Caco-2 (cell line): Measurements from ENCODE around the gene HERC2. TPM values are rescaled to one million over a fixed set of nuclear protein-coding genes. Genes with fewer than 3 reads are reported as not detected.
"Not testable (repeated sequence)": the region's sequence is repeated elsewhere in the genome, so short reads cannot be mapped to it uniquely, and the experiment has no call there.

Source experiments
- BruUV-seq: library from RNA; stranded (reverse); fragments of 400-500 nt; replicated peaks from 2 replicates; lab custom pipeline; 2021; lab: Mats Ljungman, UMichigan
- CTCF ChIA-PET: fragments of 300-600 bp; sonication (Branson Sonifier 250); formaldehyde crosslinking; loops from one replicate; lab custom pipeline; 2022; ENCODE audit warnings: antibody characterized with exemption; lab: Charles Lee
- POLR2A ChIA-PET: fragments of 300-600 bp; sonication (Branson Sonifier 250); formaldehyde crosslinking; loops from one replicate; lab custom pipeline; 2022; ENCODE audit warnings: antibody characterized with exemption; lab: Charles Lee
- DNase-seq, 2 experiments: peaks; one replicate each; pipeline versions ENCODE4 v3.0.0 to v3.0.0-alpha.2; 2020 to 2022
- H3K27me3 ChIP-seq: replicated peaks from 2 replicates; pipeline ENCODE4 v1.6.0; 2011; ENCODE audit warnings: low read length; ENCODE audit not compliant: control insufficient read depth, insufficient read depth
- H3K36me3 ChIP-seq: 2 replicates; pipeline ENCODE4 v1.5.1; 2011; ENCODE audit warnings: low read length; ENCODE audit not compliant: control insufficient read depth, insufficient read depth
- H3K4me1 ChIP-seq: fragments of 250-450 bp; sonication (Bioruptor Pico); 2 replicates; pipeline ENCODE4 v1.5.1; 2020; ENCODE audit warnings: mild to moderate bottlenecking
- H3K4me3 ChIP-seq: 2 replicates; pipeline ENCODE4 v1.5.1; 2011; ENCODE audit warnings: low read depth, mild to moderate bottlenecking, control low read depth, low read length
- H3K9me3 ChIP-seq: fragments of 250-450 bp; sonication (Bioruptor Pico); 2 replicates; pipeline ENCODE4 v1.5.1; 2020; ENCODE audit warnings: mild to moderate bottlenecking, moderate library complexity
- H3K27ac Mint-ChIP-seq: one replicate; pipeline ENCODE4 v1.8.0; 2022; ENCODE audit warnings: mixed read lengths; ENCODE audit not compliant: unreplicated experiment
- H3K27me3 Mint-ChIP-seq: one replicate; pipeline ENCODE4 v1.8.0; 2022; ENCODE audit warnings: mixed read lengths; ENCODE audit not compliant: insufficient read depth, unreplicated experiment
- H3K36me3 Mint-ChIP-seq: one replicate; pipeline ENCODE4 v1.8.0; 2022; ENCODE audit warnings: mild to moderate bottlenecking, mixed read lengths; ENCODE audit not compliant: insufficient read depth, unreplicated experiment
- H3K4me1 Mint-ChIP-seq: one replicate; pipeline ENCODE4 v1.8.0; 2022; ENCODE audit warnings: low read depth, mixed read lengths; ENCODE audit not compliant: unreplicated experiment
- H3K4me3 Mint-ChIP-seq: one replicate; pipeline ENCODE4 v1.8.0; 2022; ENCODE audit warnings: mild to moderate bottlenecking, moderate library complexity, mixed read lengths; ENCODE audit not compliant: unreplicated experiment
- H3K9me3 Mint-ChIP-seq: one replicate; pipeline ENCODE4 v1.8.0; 2022; ENCODE audit warnings: mixed read lengths; ENCODE audit not compliant: unreplicated experiment
- intact Hi-C: fragments of 100-400 bp; cut with micrococcal nuclease; formaldehyde crosslinking; loops from one replicate; pipeline ENCODE4 v1.10.0; 2022; ENCODE audit not compliant: unreplicated experiment
- total RNA-seq: library from RNA; stranded (reverse); gene quantifications from 2 replicates; pipeline ENCODE4 v1.2.3, GENCODE V29; 2022
- TF ChIP-seq, protein P1 (sequence below), 2 experiments: fragments of 200-600 bp in 1 of 2; IDR thresholded peaks; 1 replicate in 1 of 2; 2 replicates in 1 of 2; pipeline versions ENCODE4 v1.5.1 to v1.8.0; 2011 to 2022; ENCODE audit warnings: antibody characterized with exemption in 1 of 2, control low read depth in 1 of 2, inconsistent platforms in 1 of 2, low read depth in 1 of 2, low read length in 1 of 2, mild to moderate bottlenecking in 1 of 2, moderate library complexity in 1 of 2; ENCODE audit not compliant: insufficient read depth in 1 of 2, severe bottlenecking in 1 of 2, unreplicated experiment in 1 of 2

The HERC2 gene
- total RNA-seq, 1 experiment from 2014 or later, result 76.9 TPM

DNA sequence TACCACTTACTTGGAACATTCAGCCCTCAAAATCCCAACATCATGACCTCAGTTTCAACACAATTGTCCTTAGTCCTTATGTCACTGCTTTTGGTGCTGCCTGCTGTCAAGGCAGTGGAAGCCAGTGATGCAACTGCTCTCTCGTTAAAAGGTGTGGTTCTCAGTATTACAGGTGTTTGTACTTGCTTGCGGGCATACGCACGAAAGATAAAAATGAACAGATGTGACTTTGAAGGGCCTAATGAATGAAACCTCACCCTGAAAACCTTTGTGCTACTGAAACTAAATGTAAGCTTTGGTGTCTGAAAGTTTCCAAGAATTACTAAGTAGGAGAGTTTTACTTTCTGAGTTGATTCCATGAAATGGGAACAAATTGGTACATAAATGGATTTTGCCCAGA is 25.2 kb downstream of the HERC2 start:
- CTCF ChIA-PET, H3K4me3 ChIP-seq, H3K9me3 ChIP-seq, H3K4me1 ChIP-seq, H3K27me3 Mint-ChIP-seq, H3K4me3 Mint-ChIP-seq, POLR2A ChIA-PET, H3K9me3 Mint-ChIP-seq, BruUV-seq, H3K27ac Mint-ChIP-seq, intact Hi-C loops, H3K36me3 ChIP-seq, H3K4me1 Mint-ChIP-seq, H3K27me3 ChIP-seq, DNase-seq: not testable (repeated sequence)
- peaks cover 33% of the 10 kb centered on the region for H3K36me3 Mint-ChIP-seq

DNA sequence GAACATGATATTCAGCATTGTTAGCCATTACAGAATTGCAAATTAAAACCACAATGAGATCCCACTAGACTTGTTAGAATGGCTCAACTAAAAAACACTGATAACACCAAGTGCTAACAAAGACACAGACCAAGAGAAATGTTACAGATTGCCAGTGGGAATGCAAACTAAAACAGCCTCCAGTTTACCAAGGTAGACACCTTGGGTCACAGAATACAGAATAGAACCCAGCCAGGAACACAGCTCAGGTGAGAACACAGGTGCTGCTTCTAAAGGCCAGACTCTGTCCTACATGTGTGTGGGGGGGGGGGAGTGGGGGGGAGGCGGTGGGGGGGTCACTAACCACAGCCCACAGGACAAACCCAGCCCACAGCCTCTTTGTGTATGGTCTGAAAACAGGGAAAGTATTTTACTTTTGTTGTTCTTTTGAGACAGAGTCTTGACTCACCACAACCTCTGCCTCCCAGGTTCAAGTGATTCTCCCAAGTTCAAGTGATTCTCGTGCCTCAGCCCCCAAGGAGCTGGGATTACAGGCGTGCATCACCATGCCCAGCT is 26.9 kb downstream of the HERC2 start:
- H3K36me3 ChIP-seq, intact Hi-C loops, H3K9me3 ChIP-seq, BruUV-seq, H3K4me3 Mint-ChIP-seq, H3K4me1 Mint-ChIP-seq, POLR2A ChIA-PET, H3K4me1 ChIP-seq, H3K4me3 ChIP-seq, DNase-seq, H3K27me3 Mint-ChIP-seq, H3K27me3 ChIP-seq, H3K27ac Mint-ChIP-seq, CTCF ChIA-PET: not testable (repeated sequence)
- H3K9me3 Mint-ChIP-seq, result peaks cover 10% of the 10 kb centered on the region
- peaks cover 48% of the 10 kb centered on the region for H3K36me3 Mint-ChIP-seq

DNA sequence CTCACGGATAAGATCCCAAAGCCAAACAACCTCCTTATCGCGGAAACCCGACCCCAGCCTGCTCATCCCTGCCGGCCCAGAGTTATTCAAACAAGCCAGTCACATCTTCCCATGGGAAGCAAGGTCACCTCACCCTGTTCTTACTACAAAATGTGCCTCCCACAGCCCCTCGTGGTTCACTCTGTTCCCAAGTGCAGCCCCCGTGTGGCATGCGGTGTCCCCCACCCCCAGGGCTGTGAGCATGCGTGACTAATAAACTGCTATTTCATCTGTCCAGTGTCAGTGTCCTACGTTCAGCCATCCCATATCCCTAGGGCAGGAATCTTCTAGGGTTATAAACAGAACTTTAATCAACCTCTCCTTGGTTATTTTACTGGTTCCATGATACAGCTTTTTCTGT is 27.4 kb downstream of the HERC2 start:
- Mint-ChIP-seq H3K36me3 (peaks cover 54% of the 10 kb centered on the region), H3K9me3 (peaks cover 13% of the 10 kb centered on the region)
- H3K27ac Mint-ChIP-seq, H3K4me1 ChIP-seq, H3K27me3 ChIP-seq, H3K4me3 ChIP-seq, CTCF ChIA-PET, H3K4me3 Mint-ChIP-seq, H3K4me1 Mint-ChIP-seq, POLR2A ChIA-PET, H3K9me3 ChIP-seq, H3K27me3 Mint-ChIP-seq, H3K36me3 ChIP-seq, intact Hi-C loops, DNase-seq, BruUV-seq: not testable (repeated sequence)

DNA sequence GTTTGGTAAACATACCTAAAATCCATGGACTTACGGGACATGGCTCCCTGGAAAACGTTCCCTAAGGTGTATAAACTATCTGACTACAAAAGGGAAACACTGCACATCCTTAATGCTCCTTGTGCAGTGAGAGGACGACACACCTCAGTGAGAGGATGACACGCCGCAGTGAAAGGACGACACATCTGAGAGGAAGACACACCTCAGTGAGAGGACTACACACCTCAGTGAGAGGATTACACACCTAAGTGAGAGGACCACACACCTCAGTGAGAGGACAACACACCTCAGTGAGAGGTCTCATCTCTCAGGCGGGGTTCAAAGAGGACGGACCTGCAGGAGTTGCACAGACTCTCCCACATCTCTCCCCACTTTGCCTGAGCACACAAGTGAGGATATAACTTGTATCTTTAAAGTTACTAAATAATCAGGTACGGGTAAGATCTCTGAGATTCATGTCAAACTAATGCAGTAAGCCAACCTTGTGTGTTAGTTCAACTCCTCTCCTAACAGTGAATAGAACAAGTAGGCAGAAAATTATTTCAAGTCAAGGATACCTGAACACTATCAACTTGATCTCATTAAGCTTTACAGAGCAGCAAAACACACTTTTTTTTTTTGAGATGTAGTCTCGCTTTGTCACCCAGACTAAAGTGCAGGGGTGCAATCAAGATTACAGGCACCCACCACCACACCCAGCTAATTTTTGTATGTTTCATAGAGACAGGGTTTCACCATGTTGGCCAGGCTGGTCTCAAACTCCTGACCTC is 32.1 kb downstream of the HERC2 start:
- H3K27me3 Mint-ChIP-seq, result no peaks in the 10 kb centered on the region
- Histone ChIP-seq H3K27me3 (no peaks in the 10 kb centered on the region), H3K4me3 (no peak overlapping the region), H3K9me3 (no peaks in the 10 kb centered on the region), H3K36me3 (no peaks in the 10 kb centered on the region; the same call in 1 of the 2 replicates), H3K4me1 (no peaks in the 10 kb centered on the region)
- no peak for DNase-seq
- peaks cover 7% of the 10 kb centered on the region for H3K4me1 Mint-ChIP-seq
- H3K36me3 Mint-ChIP-seq, result peaks cover 73% of the 10 kb centered on the region
- POLR2A ChIA-PET, result no interaction called here
- CTCF ChIA-PET, result no interaction called here
- H3K9me3 Mint-ChIP-seq, result peaks cover 23% of the 10 kb centered on the region
- H3K27ac Mint-ChIP-seq, result no peak overlapping the region
- TF ChIP-seq, protein P1, sequence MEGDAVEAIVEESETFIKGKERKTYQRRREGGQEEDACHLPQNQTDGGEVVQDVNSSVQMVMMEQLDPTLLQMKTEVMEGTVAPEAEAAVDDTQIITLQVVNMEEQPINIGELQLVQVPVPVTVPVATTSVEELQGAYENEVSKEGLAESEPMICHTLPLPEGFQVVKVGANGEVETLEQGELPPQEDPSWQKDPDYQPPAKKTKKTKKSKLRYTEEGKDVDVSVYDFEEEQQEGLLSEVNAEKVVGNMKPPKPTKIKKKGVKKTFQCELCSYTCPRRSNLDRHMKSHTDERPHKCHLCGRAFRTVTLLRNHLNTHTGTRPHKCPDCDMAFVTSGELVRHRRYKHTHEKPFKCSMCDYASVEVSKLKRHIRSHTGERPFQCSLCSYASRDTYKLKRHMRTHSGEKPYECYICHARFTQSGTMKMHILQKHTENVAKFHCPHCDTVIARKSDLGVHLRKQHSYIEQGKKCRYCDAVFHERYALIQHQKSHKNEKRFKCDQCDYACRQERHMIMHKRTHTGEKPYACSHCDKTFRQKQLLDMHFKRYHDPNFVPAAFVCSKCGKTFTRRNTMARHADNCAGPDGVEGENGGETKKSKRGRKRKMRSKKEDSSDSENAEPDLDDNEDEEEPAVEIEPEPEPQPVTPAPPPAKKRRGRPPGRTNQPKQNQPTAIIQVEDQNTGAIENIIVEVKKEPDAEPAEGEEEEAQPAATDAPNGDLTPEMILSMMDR (IDR thresholded peaks at IDR 0.05; ENCODE audit: insufficient read depth in 1 of 2, low read depth in 1 of 2, low read length in 1 of 2, severe bottlenecking in 1 of 2, unreplicated experiment in 1 of 2), result no peak
- intact Hi-C loops, result no loop called here
- no peak overlapping the region for H3K4me3 Mint-ChIP-seq
- BruUV-seq, result no TSS peak

DNA sequence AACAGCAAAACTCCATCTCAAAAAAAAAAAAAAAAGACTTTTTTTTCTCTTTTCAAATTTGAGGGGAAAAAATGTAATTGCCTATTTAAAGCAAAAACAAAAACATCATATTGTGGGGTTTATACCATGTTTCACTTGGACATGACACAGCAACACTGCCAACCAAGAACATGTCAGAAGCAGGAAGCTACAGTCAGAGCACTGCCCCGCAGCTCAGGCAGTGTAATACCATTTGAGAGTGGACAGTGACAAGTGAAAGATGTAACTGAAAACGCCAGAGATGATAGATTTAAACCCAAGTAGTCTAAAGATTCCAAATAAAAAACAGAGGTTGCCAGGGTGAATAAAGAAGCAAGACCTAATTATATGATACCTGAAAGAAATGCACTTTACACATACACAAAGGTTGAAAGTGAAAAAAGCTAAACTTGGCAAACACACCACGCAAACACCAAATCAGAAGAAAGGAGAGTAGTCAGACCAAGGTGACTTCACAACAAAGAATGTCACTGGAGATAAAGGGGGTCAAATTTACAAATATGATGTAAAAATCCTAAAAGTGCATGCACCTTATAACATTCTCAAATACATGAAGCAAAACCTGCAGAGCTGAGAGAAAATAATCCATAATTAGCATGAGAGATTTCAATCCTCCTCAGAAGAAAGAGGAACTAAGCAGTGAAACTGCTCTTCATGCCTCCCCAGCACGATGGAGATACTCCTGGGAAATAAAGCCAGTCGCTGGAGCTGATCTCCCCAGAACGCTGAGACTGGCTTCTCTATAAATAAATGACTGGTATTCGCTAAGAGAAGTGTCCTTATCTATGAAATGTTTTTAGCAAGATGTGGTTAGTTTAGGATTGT is 32.9 kb downstream of the HERC2 start:
- Mint-ChIP-seq H3K36me3 (peaks cover 73% of the 10 kb centered on the region), H3K9me3 (peaks cover 23% of the 10 kb centered on the region)
- H3K27ac Mint-ChIP-seq, H3K27me3 ChIP-seq, H3K4me1 ChIP-seq, H3K4me1 Mint-ChIP-seq, DNase-seq, H3K4me3 ChIP-seq, POLR2A ChIA-PET, H3K36me3 ChIP-seq, H3K27me3 Mint-ChIP-seq, CTCF ChIA-PET, BruUV-seq, H3K4me3 Mint-ChIP-seq, intact Hi-C loops, H3K9me3 ChIP-seq: not testable (repeated sequence)

DNA sequence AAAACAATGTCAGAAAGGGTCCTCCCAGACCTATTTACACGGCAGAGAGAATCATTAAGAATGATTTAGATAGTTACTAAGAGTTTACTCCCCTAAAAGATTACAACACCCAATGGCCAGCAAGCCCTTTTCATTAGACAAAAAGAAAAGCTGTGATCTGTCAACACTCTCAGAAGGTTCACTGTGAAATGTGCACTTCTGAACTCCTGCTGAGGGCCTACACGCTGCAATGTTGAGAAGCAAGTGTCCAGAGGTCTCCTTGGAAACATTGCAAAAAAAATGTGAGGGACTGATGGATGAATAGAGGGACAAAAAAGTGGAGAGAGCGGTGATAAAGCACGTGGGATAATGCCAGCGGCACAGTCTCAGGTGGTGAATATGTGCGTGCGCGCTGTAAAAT is 35.3 kb downstream of the HERC2 start:
- H3K36me3 Mint-ChIP-seq, result peaks cover 64% of the 10 kb centered on the region
- DNase-seq, CTCF ChIA-PET, H3K27me3 ChIP-seq, H3K4me1 ChIP-seq, H3K4me3 ChIP-seq, H3K4me3 Mint-ChIP-seq, intact Hi-C loops, POLR2A ChIA-PET, H3K27me3 Mint-ChIP-seq, H3K4me1 Mint-ChIP-seq, BruUV-seq, H3K9me3 ChIP-seq, H3K36me3 ChIP-seq, H3K27ac Mint-ChIP-seq: not testable (repeated sequence)
- peaks cover 23% of the 10 kb centered on the region for H3K9me3 Mint-ChIP-seq
